Ovary (tissue), 3 donors: ENCODE results near the gene ITGA3.

Experiments used
- CTCF ChIP-seq, 3 donors: fragments of 450-650 bp in 2 of 3; fragments of 200-600 bp in 1 of 3; IDR thresholded peaks; one replicate each; pipeline versions ENCODE4 v1.5.1 to v1.8.0; 2016 to 2022; ENCODE audit warnings: antibody characterized with exemption in 3 of 3, mild to moderate bottlenecking in 1 of 3
- EP300 ChIP-seq: sonication (generic); formaldehyde crosslinking; IDR thresholded peaks from one replicate; pipeline ENCODE4 v1.6.1; 2017; ENCODE audit warnings: antibody characterized with exemption
- POLR2A ChIP-seq: fragments of 450-650 bp; IDR thresholded peaks from one replicate; pipeline ENCODE4 v1.6.1; 2017; ENCODE audit warnings: antibody characterized with exemption, mild to moderate bottlenecking, moderate library complexity
- donor health status: DM: no; HTN: no; CAD: no.

- no peak for TF ChIP-seq CTCF (IDR thresholded peaks at IDR 0.05)
- TF ChIP-seq POLR2A = no peak
- TF ChIP-seq EP300 = no peak
Measured at GRCh38 chr17:50105811-50106210, 49.9 kb downstream of the ITGA3 start.
